ENCODE data around the gene NFIX. TPM values are rescaled to one million over a fixed set of nuclear protein-coding genes. Genes with fewer than 3 reads are reported as not detected.

NFIX gene
- total RNA-seq, 6 experiments from 2014 or later, result 20.3 to 40.0 (median 26.7) TPM

DNA sequence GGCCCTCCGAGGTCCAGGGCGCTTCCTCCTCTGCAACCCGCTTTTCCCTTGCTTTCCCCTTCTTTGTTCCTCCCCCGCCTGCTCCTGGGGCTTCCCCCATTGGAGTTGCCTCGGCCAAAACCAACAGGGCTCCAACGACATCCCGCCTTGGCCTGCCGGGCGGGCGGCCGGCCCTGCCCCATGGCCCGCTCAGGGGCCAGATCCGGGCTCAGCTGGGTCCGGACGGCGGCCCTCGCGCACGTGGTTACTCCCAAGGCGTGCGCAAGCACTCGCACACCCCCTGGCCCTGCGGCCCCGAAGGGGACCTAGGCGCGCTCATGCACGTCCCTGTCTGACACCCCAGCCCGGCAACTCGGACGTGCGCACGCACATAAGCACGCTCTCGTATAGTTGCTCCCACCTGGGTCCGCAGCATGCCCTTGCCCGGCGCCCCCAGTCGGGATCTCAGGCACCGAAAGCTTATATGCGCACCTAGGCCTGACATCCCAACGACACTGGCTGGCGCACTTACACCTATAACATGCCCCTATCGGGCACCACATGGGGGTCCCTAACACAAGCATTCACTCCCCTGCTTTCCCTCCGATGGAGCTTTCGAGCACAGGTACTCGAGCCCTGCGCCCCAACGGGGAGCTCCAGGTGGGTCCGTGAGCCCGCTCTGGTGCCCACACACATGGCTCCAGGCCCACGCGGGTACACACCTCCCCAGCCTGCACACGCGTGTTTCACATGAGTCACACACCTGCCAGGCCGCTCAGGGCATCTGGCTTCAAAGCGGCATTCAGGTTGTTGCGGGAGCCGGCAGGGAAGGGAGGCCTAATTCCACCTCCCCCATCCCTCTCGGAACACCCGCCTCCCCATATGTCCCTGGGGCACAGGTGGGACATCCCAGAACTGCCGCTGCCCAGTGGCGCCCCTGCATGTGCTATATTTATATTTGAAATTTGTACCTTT, 15.0 kb downstream of the NFIX start:
- Histone ChIP-seq H3K36me3 (no peaks in the 10 kb centered on the region), H3K27ac (no peak overlapping the region), H3K4me1 (peaks cover 0 to 50% (median 10%) of the 10 kb centered on the region in 4 donors), H3K9me3 (no peaks in the 10 kb centered on the region), H3K27me3 (no peaks in the 10 kb centered on the region), H3K4me3 (no peak overlapping the region)
- TF ChIP-seq POLR2A (IDR thresholded peaks at IDR 0.05), result no peak
- TF ChIP-seq, protein P1, sequence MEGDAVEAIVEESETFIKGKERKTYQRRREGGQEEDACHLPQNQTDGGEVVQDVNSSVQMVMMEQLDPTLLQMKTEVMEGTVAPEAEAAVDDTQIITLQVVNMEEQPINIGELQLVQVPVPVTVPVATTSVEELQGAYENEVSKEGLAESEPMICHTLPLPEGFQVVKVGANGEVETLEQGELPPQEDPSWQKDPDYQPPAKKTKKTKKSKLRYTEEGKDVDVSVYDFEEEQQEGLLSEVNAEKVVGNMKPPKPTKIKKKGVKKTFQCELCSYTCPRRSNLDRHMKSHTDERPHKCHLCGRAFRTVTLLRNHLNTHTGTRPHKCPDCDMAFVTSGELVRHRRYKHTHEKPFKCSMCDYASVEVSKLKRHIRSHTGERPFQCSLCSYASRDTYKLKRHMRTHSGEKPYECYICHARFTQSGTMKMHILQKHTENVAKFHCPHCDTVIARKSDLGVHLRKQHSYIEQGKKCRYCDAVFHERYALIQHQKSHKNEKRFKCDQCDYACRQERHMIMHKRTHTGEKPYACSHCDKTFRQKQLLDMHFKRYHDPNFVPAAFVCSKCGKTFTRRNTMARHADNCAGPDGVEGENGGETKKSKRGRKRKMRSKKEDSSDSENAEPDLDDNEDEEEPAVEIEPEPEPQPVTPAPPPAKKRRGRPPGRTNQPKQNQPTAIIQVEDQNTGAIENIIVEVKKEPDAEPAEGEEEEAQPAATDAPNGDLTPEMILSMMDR (IDR thresholded peaks at IDR 0.05), result no peak
- ATAC-seq (peak; percentile 36 to 70 (median 55)), DNase-seq (peak in 1 of 3 donors; percentile 41)
- WGBS (ENCODE audit: insufficient coverage, low coverage, low lambda C conversion rate, missing lambda C conversion rate), result 54% methylated on average over 16 of the region's 62 CpGs
- intact Hi-C loops (cut with DNase I), result no loop called here

DNA sequence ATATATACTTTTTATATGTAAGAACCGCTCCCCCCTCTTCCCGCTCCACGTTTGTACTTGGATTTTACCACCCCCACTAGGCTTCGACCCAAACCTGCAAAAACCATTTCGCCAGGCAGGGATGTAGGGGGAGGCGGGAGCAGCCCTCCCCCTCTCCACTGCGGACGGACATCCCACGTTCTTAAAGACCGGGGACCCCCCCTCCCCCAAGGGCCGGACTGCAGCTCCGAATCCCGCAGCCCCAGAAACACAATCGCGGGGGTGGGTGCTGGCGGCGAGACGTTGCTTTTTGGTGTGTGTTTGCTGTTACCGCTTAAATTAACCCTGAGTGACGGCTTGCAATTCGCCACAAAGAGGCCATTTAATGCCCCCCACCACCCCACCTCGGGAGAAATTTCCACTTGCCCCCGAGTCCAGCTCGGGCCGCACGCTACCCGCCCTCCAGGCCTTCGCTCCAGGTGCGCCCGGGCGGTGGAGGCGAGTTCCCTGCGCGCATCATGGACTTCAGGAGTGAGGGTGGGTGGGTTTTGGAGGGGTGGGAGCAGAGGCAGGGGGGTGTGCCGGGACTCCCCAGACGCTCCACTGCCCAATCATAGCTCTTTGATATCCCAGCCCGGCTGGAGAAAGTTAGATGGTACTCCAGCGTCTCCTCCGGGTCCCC, 15.8 kb downstream of the NFIX start:
- 40% methylated on average over 13 of the region's 39 CpGs for WGBS (ENCODE audit: insufficient coverage, low coverage, low lambda C conversion rate, missing lambda C conversion rate)

DNA sequence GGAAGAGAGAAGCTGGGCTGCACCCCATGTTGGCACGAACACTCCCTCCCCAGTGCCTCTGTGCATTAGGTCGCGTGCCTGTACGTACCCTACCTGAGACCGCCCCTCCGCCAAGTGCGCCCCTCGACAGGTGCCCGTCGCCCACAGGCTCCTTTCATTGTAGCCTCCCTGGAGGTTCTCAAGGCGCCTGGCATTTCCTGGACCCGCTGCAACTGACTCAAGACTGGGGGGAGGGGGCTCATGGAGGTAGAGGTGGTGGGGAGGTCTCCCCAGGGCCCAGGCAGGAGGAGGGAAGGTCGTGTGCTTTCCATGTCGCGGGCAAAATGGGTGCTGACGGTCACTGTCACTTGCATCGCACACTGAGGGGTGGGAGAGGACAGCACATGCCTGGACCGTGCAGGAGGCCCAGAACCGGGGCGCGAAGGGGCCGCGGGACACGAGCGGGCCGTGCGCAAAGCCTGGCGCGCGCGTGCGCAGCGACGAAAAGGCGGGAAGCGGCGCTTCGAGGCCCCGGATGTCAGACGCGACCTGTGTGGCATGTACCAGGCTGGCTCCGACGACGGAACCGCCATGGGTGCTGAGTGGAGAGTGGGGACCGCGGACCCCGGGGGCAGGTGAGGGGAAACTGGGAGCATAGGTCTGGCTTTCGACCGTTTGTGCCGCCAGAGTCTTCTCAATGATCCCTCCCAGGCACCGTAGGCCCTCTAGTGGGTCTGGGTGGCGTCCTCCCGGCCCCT, 16.5 kb downstream of the NFIX start:
- intact Hi-C loops (cut with DNase I), result no loop called here
- 45% methylated on average over 14 of the region's 54 CpGs for WGBS (ENCODE audit: insufficient coverage, low coverage, low lambda C conversion rate, missing lambda C conversion rate)
- no peak overlapping the region for H3K4me3 ChIP-seq
- no peak overlapping the region for H3K27ac ChIP-seq
- H3K36me3 ChIP-seq, result no peaks in the 10 kb centered on the region
- H3K4me1 ChIP-seq, result peaks cover 0 to 38% (median 10%) of the 10 kb centered on the region in 4 donors
- H3K9me3 ChIP-seq, result no peaks in the 10 kb centered on the region
- ATAC-seq, result no peak
- DNase-seq, result no peak
- TF ChIP-seq, protein P1 (IDR thresholded peaks at IDR 0.05), result no peak
- TF ChIP-seq POLR2A (IDR thresholded peaks at IDR 0.05), result no peak
- no peaks in the 10 kb centered on the region for H3K27me3 ChIP-seq

More for the DNA sequence above, 15.8 kb downstream of the NFIX start:
- Histone ChIP-seq H3K4me3 (no peak overlapping the region), H3K27ac (no peak overlapping the region), H3K36me3 (no peaks in the 10 kb centered on the region), H3K4me1 (peaks cover 0 to 43% (median 10%) of the 10 kb centered on the region in 4 donors), H3K27me3 (no peaks in the 10 kb centered on the region), H3K9me3 (no peaks in the 10 kb centered on the region)
- no peak for DNase-seq
- ATAC-seq, result no peak
- intact Hi-C loops (cut with DNase I), result no loop called here
- no peak for TF ChIP-seq POLR2A (IDR thresholded peaks at IDR 0.05)
- TF ChIP-seq, protein P1 (IDR thresholded peaks at IDR 0.05), result no peak

DNA sequence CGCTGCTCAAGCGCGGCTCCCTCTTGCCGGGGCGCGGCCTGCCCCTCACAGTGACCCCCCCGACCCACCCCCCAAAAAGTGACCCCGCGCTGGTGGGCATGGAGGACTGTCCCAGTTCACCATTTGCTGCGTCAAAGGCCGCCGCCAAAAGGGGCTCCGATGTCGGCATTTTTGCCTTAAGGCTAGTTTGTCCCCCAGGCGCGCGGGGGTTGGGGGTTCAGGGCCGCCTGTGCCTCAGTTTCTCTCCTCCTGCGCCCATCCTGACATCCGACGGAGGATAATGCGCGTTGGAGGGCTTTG, 17.1 kb downstream of the NFIX start:
- 49% methylated on average over 17 of the region's 23 CpGs for WGBS (ENCODE audit: insufficient coverage, low coverage, low lambda C conversion rate, missing lambda C conversion rate)
- Histone ChIP-seq H3K27me3 (no peaks in the 10 kb centered on the region), H3K4me1 (peaks cover 0 to 35% (median 9%) of the 10 kb centered on the region in 4 donors), H3K9me3 (no peaks in the 10 kb centered on the region), H3K27ac (no peak overlapping the region), H3K4me3 (no peak overlapping the region), H3K36me3 (no peaks in the 10 kb centered on the region)
- intact Hi-C loops (cut with DNase I), result no loop called here
- no peak for ATAC-seq
- DNase-seq, result no peak
- no peak for TF ChIP-seq POLR2A (IDR thresholded peaks at IDR 0.05)
- TF ChIP-seq, protein P1 (IDR thresholded peaks at IDR 0.05), result no peak
